UCSD-AML1 (cell line): ENCODE results near the gene TCF12.

Experiments
- DNase-seq: peaks from one replicate; lab custom pipeline; 2025; ENCODE audit not compliant: unreplicated experiment; lab: John Stamatoyannopoulos, UW

Gene TCF12

DNA sequence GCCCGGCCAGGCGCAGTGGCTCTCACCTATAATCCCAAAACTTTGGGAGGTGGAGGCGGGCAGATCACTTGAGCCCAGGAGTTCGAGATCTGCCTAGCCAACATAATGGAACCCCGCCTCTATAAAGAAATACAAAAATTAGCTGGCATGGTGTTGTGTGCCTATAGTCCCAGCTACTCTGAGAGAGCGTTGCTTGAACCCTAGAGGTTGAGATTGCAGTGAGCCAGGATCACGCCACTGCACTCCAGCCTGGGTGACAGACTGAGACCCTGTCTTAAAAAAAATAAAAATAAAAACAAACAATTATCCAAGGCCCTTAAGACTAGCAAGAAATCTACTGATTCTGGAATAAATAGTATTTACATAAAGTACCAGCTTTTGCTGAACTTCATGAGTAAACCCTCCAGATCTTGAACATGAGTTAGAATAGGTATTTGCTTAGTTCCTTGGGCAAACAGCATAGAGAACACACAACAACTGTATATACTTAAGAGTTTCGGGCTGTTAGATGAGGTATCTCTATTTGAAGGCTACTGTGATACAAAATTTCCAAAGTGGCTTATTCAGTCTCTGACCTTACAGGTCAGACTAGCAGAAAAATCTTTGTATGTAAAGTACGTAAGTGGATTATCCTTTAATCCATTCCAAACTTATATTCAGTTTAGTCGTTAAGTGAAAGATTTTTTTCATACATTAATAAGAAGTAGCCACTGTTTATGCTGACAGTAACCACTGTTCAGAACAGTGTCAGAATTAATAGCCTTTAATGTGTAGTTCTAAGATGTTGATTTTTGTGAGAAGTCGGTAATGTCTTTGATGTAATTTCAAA, 286.8 kb downstream of the TCF12 start:
- no peak for DNase-seq

GRCh38 chr15:57205996-57206395, 287.6 kb downstream of the TCF12 start:
- DNase-seq, result no peak

DNA sequence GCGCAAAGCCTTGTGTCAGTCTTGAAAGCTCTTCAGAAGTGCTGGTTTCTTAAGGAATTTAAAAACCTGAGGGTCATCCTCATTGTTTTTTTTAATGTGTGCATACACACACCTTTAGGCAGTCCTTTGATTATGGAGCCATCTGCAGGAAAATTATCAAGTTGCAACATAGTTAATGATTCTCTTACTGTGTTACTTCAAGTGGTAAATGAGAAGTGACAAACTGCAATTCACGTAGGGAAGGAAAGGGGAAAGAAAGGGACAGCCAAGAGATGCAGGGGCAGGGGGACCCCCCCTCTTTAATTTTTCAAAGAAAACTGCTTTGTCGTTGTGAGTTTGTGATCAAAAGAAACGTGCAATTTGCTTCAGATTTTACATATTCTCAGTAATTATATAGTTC, 295.4 kb downstream of the TCF12 start:
- no peak for DNase-seq

GRCh38 chr15:57215326-57215725, 296.9 kb downstream of the TCF12 start:
- no peak for DNase-seq

GRCh38 chr15:57215881-57216280, 297.4 kb downstream of the TCF12 start:
- DNase-seq, result no peak

DNA sequence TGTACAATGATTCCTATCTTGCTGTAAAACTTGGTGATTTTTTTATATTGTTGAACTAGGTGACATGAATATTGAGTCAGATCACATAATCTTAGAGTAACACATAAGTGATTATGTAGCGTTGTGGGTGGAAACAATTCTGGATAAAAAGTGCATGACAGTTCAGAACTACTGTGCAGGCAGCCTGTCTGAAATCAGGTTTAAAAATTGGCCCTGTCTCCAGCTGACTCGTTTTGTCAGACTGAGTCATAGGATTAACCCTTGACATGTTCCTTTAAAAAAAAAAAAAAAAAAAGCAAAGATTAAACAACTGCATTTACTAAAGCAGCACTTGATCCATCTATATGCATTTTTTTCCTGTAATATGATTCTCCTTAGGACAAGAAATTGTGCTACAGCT, 297.8 kb downstream of the TCF12 start:
- no peak for DNase-seq

DNA sequence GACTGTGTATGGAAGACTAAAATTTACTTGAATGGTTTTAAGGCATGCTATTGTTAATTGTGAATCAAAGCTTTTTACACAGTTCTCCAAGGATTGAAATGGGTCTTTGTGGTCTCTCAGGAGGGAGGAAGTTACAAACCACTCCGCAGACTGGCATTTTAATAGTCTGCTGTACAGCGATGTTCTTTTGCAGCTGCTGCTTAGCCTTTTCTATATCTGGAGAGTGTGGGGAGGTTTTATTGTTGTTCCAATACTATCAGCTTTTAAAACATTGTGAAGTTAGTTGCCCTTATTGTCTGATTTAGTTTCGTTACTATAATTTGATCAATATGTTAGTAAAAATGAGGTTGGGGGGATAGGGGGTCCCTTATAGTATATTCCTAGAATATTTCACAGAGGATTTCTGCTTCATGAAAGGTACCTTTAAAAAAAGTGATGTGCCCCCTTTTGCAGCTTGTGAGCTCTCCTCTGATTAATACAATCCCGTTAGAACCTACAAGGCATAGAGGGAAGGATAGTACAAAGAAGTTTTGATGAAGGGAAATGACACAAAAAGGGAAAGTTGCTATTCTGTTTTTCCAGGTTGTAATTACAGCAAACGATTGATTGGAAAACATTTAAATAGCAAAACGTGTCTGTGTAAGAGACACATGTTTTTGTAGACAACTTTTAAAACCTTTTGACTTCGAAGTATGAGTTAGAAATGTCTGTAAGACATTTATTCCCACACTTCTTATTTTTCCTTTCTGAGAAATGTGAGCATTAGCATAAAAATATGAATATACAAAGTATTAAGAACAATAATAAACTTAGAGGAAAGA, 299.5 kb downstream of the TCF12 start:
- no peak for DNase-seq

DNA sequence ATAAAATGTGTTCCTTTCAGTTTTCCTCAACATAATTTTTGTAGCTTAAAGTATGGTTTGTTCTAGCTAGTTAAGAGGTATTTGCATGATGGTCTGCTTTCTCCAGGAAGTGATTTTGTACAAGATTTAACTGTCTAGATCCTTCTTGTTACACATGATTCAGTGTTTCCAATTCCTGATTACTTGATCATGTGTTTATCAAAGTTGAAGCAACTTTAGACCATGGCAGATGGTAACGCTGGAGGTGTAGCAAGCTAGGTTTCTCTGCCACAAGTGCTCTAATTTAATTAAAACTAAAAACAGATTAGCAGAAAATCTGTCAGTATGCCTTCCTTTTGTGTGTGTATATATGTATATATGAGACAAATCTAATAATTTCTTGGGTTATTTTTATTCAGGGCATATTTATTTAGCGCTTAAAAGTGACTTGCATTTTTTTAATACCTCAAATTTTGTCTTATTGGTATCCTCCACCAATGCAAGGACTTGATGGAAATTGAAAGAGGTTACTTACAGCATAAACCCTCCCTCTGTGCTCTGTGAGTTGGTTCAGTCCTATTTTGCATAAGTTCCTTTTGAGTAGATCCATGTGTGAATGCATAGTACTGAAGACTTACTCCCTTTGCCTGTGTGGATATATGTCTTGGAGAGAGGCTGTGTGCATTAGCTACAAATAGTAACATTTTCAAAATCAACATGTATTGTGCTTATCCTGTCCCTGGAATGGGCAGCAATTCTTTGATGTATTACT, 300.6 kb downstream of the TCF12 start:
- no peak for DNase-seq

DNA sequence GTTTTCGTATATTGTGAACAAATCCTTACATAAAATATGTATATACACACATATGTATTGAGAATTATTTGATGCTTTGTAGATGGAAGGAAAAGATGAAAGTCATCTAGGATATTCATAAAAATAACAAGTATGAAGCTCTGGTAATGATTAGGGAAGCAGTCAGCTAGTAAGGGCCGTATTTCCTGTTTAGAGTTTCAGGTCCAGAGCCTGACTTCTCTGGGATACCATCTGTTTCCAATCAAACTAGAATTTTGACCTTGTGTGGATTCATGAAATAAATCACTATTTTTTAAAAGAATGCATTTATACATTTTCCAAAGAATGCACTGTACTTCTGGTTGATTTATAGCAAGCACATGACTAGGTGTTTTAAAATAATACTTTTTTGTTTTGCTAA, 301.8 kb downstream of the TCF12 start:
- no peak for DNase-seq

DNA sequence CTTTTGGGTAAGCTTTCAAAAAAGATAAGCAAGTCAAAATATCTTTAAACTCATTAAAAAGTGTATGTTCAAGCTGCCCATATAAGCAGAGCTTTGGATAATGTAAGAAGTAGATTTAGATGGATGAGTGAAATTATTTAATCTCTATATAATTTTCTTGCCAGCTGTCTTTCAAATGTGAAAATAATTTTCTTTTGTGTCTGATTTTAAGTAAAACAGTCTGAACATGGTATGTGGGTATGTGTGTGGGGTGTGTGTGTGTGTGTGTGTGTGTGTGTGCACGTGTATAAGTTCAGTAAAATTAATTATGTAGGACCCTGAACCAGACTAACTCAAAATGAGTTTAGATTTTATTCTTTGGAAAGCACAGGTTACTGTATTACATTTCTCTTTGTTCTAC, 302.7 kb downstream of the TCF12 start:
- DNase-seq, result no peak

- no peak for DNase-seq
Observed at GRCh38 chr15:57223345-57223744, 304.9 kb downstream of the TCF12 start.

DNA sequence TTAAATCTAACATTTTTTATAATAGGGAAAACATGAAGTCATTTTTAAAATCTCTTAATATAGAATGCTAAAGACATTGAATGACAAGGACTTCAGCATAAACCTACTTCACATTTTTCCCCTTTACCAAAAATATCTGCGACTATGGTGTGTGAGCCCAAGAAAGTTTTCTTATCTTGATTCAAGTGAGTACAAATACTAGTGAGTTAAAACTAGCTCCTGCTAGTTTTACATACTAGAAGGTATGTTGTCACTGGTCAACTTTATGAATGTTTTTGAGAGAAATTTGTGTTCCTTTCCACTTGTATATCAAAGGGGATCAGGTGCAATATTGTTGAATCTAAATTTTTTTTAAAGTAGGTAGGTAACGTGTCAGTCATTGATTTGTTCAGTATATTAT, 305.4 kb downstream of the TCF12 start:
- no peak for DNase-seq

DNA sequence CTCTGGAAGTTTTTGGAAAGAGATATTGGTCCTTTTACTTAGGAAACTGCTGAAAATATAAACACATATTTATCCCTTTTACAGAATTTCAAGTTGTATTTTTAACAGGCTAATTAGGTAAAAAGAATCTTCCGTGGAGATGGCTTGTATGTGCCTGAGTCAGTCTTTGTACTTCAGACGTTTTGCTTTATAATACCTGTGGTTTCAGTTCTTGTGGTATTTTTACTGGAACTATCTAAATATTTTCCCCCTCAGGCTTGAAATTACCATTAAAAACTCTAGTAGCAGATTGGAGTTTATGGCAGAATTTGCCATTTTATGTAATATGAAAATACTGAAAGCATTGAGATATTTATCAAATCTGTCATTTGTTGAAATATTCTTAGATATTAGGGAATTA, 306.2 kb downstream of the TCF12 start:
- no peak for DNase-seq

DNA sequence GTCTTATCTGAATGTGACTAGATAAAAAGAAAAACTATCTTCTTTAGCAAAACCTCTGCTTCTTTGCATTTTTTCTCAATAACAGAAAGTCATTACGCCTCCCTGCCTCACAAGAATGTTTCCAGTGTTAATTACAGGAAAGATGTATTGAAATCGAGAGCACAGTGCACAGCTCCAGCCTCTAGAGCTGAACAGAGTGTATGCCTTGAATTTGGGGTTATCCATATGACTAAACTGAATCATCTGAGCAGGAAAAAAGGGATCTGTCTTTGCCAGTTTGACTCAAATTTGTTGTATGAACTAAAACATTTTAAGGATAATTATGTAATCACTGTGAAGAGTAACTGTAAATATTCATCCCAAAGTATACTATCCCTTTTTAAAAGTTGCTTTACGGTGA, 308.7 kb downstream of the TCF12 start:
- no peak for DNase-seq

- DNase-seq, result no peak
Observed at GRCh38 chr15:57227899-57228298, 309.5 kb downstream of the TCF12 start.

GRCh38 chr15:57228395-57228794, 310.0 kb downstream of the TCF12 start:
- no peak for DNase-seq

DNA sequence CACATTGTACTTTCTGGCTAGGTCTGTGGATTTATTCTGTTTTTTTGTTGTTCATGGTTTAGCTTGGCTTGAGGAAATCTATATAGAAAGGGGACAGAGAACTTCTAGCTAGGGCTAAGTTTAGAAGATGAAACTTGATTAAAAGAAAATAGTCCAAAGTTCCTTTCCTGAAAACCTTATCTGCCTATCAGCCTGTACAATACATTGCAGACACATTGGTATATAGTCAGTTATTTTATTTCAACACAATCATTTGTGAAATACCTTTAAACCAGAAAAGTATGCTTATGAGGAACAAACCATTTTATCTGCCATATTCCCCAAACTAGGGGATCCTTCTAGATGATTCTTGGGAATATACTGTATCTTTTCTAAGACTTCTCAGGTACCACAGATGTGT, 310.6 kb downstream of the TCF12 start:
- DNase-seq, result no peak

DNA sequence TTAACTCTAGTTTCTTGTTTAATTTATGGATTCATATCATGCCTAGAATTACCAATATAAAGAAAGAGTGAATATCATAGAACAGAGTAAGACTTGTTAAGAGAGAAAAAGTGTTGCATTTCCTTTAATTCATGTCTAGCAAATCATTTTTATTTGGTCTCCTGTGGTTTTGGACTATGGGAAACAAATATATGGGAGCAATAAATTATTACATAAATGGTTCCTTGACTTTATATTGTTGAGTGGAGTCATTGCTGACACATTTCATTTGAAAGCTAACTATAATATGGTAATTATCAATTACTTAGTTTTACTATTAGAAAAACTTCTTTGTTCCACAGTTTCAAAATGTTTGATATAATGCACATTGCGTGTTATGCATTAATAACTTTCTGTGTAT, 313.1 kb downstream of the TCF12 start:
- no peak for DNase-seq

DNA sequence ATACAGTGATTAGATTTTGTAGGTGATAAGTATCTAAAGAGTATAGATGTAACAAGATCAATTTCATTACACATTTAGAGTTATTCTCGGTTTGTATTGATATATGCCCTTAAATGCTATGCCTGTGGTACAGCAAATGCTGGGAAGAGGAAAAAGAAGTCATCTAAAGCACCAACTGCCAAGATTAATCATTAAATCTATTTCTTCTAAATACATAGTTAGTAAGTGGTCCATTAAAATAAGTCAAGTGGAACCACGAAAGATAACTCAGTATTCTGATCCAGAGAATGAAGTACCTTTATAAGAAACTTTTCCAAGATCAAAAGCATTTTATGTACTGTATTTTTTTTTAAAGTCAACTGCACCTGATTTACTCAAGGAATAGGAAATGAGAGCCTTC, 315.7 kb downstream of the TCF12 start:
- no peak for DNase-seq

DNA sequence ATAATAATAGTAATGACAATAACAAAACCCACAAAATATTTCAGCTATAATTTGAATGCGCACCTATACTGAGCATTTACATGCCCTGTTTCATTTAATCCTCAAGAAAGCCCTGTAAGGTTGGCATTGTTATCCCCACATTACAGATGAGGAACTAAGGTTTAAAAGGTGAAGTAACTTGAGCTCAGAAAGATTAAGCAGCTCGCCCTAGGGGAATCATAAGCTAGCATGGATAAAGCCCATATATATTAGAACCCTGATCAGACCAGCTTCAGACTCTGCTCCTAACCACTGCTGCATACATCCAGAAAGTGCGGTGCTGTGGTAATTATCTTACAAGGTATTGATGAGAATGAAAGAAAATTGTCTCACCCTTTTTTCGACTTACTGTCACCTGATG, 316.7 kb downstream of the TCF12 start:
- DNase-seq, result no peak

DNA sequence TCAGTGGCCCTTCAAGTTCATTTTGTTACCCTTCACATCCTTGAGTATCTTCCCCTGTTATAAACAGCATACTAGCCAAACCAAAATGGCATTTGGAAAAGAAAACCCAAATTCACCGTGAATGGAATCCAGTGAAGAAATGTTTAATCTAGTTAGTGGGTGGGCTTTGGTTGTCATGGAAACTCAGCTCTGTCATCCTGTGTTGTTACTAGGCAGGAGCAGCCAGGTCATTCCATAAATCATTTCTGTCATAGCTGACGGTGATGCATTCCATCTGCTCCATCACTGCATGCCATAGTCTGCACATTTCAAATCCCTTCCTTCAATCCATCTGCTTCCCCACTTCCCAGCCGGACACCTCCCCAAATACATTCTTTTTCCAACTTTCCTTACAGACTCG, 317.4 kb downstream of the TCF12 start:
- no peak for DNase-seq
